ENCODE data around the gene ZDHHC8. TPM values are rescaled to one million over a fixed set of nuclear protein-coding genes. Genes with fewer than 3 reads are reported as not detected.

ZDHHC8 gene
- total RNA-seq, 3 donors from 2014 or later (not counting 1 experiment from before 2014, with no cell fraction given), result 64.0 to 75.6 (median 65.3) TPM

DNA sequence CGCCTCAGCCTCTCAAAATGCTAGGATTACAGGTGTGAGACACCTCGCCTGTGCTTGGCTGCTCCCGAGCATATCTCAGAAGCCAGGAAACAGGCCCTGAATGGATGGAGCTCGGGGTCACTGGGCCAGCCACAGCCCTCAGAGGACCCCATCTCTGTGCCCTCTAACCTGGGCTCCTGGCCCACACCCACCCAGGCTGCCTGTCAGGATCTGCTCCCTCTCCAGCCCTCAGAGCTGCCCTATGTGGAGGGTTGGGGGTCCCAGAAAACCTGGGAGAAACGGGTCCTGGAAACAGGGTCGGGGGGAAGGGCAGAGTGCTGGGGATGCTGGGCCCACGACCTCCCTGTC is 24.4 kb downstream of the ZDHHC8 start:
- H3K4me3 ChIP-seq (ENCODE audit: low read length), result no peak overlapping the region
- no peaks in the 10 kb centered on the region for H3K9me3 ChIP-seq (ENCODE audit: control insufficient read depth, insufficient read depth, low read length)
- H3K27ac Mint-ChIP-seq, result no peak overlapping the region
- peaks cover 21% of the 10 kb centered on the region for H3K4me1 ChIP-seq (ENCODE audit: control insufficient read depth, insufficient read depth, low read length)
- TF ChIP-seq, protein P1, sequence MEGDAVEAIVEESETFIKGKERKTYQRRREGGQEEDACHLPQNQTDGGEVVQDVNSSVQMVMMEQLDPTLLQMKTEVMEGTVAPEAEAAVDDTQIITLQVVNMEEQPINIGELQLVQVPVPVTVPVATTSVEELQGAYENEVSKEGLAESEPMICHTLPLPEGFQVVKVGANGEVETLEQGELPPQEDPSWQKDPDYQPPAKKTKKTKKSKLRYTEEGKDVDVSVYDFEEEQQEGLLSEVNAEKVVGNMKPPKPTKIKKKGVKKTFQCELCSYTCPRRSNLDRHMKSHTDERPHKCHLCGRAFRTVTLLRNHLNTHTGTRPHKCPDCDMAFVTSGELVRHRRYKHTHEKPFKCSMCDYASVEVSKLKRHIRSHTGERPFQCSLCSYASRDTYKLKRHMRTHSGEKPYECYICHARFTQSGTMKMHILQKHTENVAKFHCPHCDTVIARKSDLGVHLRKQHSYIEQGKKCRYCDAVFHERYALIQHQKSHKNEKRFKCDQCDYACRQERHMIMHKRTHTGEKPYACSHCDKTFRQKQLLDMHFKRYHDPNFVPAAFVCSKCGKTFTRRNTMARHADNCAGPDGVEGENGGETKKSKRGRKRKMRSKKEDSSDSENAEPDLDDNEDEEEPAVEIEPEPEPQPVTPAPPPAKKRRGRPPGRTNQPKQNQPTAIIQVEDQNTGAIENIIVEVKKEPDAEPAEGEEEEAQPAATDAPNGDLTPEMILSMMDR (IDR thresholded peaks at IDR 0.05), result no peak
- H3K4me1 Mint-ChIP-seq, result peaks cover 0 to 4% of the 10 kb centered on the region in 2 donors
- no peak for DNase-seq
- H3K27ac ChIP-seq (ENCODE audit: low read length), result no peak overlapping the region
- H3K27me3 ChIP-seq (ENCODE audit: control insufficient read depth, insufficient read depth, low read length), result peaks cover 4% of the 10 kb centered on the region
- intact Hi-C loops (cut with micrococcal nuclease), result loop anchor here (5.0 kb wide), 1 partner anchor 301 kb away; no protein-coding TSS in a partner anchor
- H3K36me3 Mint-ChIP-seq, result no peaks in the 10 kb centered on the region
- no peaks in the 10 kb centered on the region for H3K36me3 ChIP-seq (ENCODE audit: control insufficient read depth, insufficient read depth, low read length)
- WGBS (ENCODE audit: insufficient coverage), result 57% methylated on average over 7 of the region's 7 CpGs
- H3K9me3 Mint-ChIP-seq, result no peaks in the 10 kb centered on the region
- H3K4me3 Mint-ChIP-seq, result no peak overlapping the region
- peaks cover 0 to 4% of the 10 kb centered on the region in 2 donors for H3K27me3 Mint-ChIP-seq (ENCODE audit: low read depth in 2 of 2)
- ATAC-seq, result no peak

DNA sequence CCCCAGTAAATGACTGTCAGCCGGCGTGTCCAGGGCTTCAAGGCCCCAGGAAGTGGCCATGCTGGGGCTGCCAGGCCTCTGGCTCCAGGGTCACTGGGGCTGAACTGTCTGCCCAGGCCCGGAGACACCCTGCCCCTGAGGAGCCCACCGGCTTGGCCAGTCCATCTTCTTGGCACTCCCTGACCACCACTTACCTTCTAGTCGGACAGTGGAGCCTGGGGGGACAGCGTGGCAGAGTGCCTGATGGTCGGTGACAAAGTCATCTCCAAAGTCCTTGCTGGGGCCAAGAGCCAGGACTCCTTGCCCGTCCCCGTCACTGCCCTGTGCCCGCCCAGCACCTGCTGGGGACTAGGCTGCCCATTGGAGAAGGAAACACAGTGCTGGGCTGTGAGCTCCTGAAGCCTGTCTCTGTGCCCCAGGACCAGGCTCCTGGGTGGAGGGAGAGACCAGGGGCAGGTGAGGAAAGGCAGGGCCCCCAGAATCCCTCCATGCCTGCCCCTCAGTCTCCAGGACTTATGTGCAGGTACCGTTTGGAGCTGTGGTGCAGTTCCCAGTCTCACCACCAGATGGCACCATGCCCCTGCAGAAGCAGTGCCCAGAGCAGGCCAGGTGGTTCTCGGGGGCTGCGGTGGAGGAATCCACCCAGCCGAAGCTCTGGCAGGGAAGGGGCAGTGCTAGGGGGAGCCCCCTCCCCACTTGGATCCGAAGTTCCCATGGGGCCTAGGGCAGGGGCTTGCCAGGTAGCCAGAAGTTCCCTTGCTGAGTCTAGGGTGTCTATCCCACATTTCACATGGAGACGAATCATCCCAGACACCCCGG is 25.2 kb downstream of the ZDHHC8 start:
- H3K9me3 ChIP-seq (ENCODE audit: control insufficient read depth, insufficient read depth, low read length), result no peaks in the 10 kb centered on the region
- peaks cover 0 to 4% of the 10 kb centered on the region in 2 donors for H3K4me1 Mint-ChIP-seq
- H3K27ac Mint-ChIP-seq, result no peak overlapping the region
- H3K4me3 ChIP-seq (ENCODE audit: low read length), result no peak overlapping the region
- TF ChIP-seq, protein P1 (IDR thresholded peaks at IDR 0.05), result peak; percentile 95
- H3K4me1 ChIP-seq (ENCODE audit: control insufficient read depth, insufficient read depth, low read length), result peaks cover 21% of the 10 kb centered on the region
- H3K36me3 Mint-ChIP-seq, result no peaks in the 10 kb centered on the region
- H3K9me3 Mint-ChIP-seq, result no peaks in the 10 kb centered on the region
- 56% methylated on average over 17 of the region's 17 CpGs for WGBS (ENCODE audit: insufficient coverage)
- peak; percentile 89 to 93 for DNase-seq
- no peak overlapping the region for H3K27ac ChIP-seq (ENCODE audit: low read length)
- intact Hi-C loops (cut with micrococcal nuclease), result loop anchor here (1.0 to 5.0 kb wide), 3 partner anchors 111 to 300 kb away; partner anchors contain the start of gene RTN4R
- H3K27me3 ChIP-seq (ENCODE audit: control insufficient read depth, insufficient read depth, low read length), result peaks cover 4% of the 10 kb centered on the region
- no peak overlapping the region for H3K4me3 Mint-ChIP-seq
- no peaks in the 10 kb centered on the region for H3K36me3 ChIP-seq (ENCODE audit: control insufficient read depth, insufficient read depth, low read length)
- peak; percentile 82 to 95 (median 90) for ATAC-seq
- H3K27me3 Mint-ChIP-seq (ENCODE audit: low read depth in 2 of 2), result peaks cover 0 to 4% of the 10 kb centered on the region in 2 donors

DNA sequence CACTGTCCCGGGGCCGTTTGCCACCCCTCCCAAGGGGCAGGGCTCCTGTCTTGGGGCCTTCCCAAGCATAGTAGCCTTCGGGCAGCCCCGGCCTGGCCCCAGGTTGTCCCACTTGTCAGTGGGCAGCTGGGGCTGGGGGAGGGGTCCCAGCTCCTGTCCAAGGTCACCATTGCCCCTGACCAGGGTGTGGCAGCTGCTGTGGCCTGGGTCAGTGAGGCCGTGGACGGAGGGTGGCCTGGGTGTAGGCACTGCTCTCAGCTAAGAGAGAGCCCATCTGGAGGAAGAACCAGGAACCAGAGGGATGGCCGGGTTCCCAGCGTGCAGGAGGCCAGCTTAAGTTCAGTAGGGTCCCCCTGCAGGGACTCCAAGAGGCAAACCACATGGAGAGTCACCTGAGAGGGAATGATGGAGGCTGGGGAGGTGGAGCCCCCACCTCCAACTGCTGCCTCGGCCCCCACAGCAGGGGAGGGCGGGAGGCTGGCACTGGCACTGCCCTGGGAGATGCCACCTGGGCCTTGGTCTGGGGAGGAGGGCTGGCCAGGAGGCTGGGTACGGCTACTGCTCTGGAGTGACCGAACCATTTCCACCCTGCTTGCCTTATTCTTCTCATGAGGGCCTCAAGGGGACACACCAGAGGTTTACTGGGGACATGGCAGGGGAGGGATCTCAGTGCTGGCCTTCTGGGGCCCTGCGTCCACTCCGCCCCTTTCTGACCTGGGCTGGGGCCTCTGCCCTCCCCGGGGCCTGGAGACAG is 26.0 kb downstream of the ZDHHC8 start:
- TF ChIP-seq, protein P1 (IDR thresholded peaks at IDR 0.05), result no peak
- DNase-seq, result no peak
- Mint-ChIP-seq H3K4me1 (peaks cover 0 to 4% of the 10 kb centered on the region in 2 donors), H3K9me3 (no peaks in the 10 kb centered on the region), H3K27me3 (ENCODE audit: low read depth in 2 of 2) (peaks cover 0 to 4% of the 10 kb centered on the region in 2 donors), H3K27ac (no peak overlapping the region), H3K4me3 (no peak overlapping the region), H3K36me3 (no peaks in the 10 kb centered on the region)
- no peaks in the 10 kb centered on the region for H3K36me3 ChIP-seq (ENCODE audit: control insufficient read depth, insufficient read depth, low read length)
- H3K4me1 ChIP-seq (ENCODE audit: control insufficient read depth, insufficient read depth, low read length), result peaks cover 21% of the 10 kb centered on the region
- WGBS (ENCODE audit: insufficient coverage), result 71% methylated on average over 14 of the region's 15 CpGs
- H3K27me3 ChIP-seq (ENCODE audit: control insufficient read depth, insufficient read depth, low read length), result peaks cover 4% of the 10 kb centered on the region
- H3K4me3 ChIP-seq (ENCODE audit: low read length), result no peak overlapping the region
- no peak for ATAC-seq
- no peaks in the 10 kb centered on the region for H3K9me3 ChIP-seq (ENCODE audit: control insufficient read depth, insufficient read depth, low read length)
- intact Hi-C loops (cut with micrococcal nuclease), result loop anchor here (1.0 to 5.0 kb wide), 3 partner anchors 111 to 300 kb away; partner anchors contain the start of gene RTN4R
- no peak overlapping the region for H3K27ac ChIP-seq (ENCODE audit: low read length)
